Adrenal gland (tissue), 5 donors: Measurements from ENCODE around the gene FYCO1.

Experiments
- CTCF ChIP-seq, 6 experiments: fragments of 450-650 bp in 4 of 6; fragments of 200-600 bp in 2 of 6; sonication (generic) in 1 of 6; IDR thresholded peaks; 1 replicate in 5 of 6; 2 replicates in 1 of 6; pipeline versions ENCODE4 v1.5.1 to v1.8.0; 2016 to 2021; ENCODE audit warnings: antibody characterized with exemption in 6 of 6, mild to moderate bottlenecking in 2 of 6, moderate library complexity in 1 of 6
- POLR2A ChIP-seq, 2 donors: fragments of 450-650 bp; IDR thresholded peaks; one replicate each; pipeline ENCODE4 v1.6.1; 2017; ENCODE audit warnings: antibody characterized with exemption in 2 of 2, mild to moderate bottlenecking in 2 of 2, moderate library complexity in 1 of 2
- donor health status: DM: no; HTN: no; CAD: no.

- TF ChIP-seq CTCF (IDR thresholded peaks at IDR 0.05) = no peak
- TF ChIP-seq POLR2A (IDR thresholded peaks at IDR 0.05) = no peak
Observed at GRCh38 chr3:45868213-45868612, 127.4 kb downstream of the FYCO1 start.
